Measurements from ENCODE around the gene KSR2. TPM values are rescaled to one million over a fixed set of nuclear protein-coding genes. Genes with fewer than 3 reads are reported as not detected.

The KSR2 gene
- total and polyA plus RNA-seq, 2 of the 4 experiments (the other 2 are of a cell fraction): not detected

DNA sequence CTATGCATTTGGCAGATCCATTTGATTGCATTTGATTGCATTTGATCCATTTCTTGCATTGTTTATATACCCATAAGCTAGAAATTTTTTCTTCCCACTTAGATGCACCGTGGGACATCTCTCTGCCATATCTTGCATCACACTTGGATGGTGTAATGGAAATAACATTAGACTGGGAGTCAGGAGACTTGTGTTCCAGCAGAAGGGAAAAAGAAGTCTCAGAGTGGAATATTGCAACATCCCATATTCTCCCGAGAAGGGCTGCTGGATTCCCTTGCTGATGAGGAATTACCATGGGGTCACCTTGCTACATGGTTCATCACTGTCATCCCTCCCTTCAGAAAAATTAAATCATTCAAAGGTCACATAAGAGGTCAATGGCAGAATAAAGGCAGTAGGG lies 78.1 kb downstream of the KSR2 start:
- Histone ChIP-seq H2AFZ (replicated peaks; ENCODE audit: low read length, poor library complexity) (no peak overlapping the region), H3K23ac (ENCODE audit: low read depth, low read length) (no peak overlapping the region), H3K9me1 (ENCODE audit: insufficient read depth, low read length) (no peaks in the 10 kb centered on the region), H4K91ac (ENCODE audit: insufficient read depth, low read depth, low read length) (no peak overlapping the region), H4K20me1 (ENCODE audit: insufficient read depth, low read length) (no peaks in the 10 kb centered on the region), H3K56ac (ENCODE audit: extremely low read depth, insufficient read depth, low read length) (no peak overlapping the region), H3K4me2 (ENCODE audit: low read depth, low read length) (no peak overlapping the region), H3K14ac (replicated peaks; ENCODE audit: low read depth, low read length) (no peak overlapping the region), H4K8ac (ENCODE audit: low read depth in 2 of 2, low read length in 2 of 2) (no peak overlapping the region), H3K9ac (ENCODE audit: low read depth, low read length) (no peak overlapping the region), H2AK9ac (replicated peaks; ENCODE audit: low read depth, low read length, poor library complexity) (no peak overlapping the region), H3K9me3 (ENCODE audit: control insufficient read depth, insufficient read depth, low read length) (peaks cover 2% of the 10 kb centered on the region; the same call in 1 of the 2 replicates), H3K27ac (ENCODE audit: insufficient read depth, low read length) (no peak overlapping the region), H2BK120ac (ENCODE audit: low read depth, low read length) (no peak overlapping the region), H2BK5ac (ENCODE audit: low read depth, low read length, poor library complexity, severe bottlenecking) (no peak overlapping the region), H3K4me3 (ENCODE audit: insufficient read depth, low read depth, low read length) (no peak overlapping the region), H3K4me1 (ENCODE audit: control insufficient read depth, insufficient read depth, low read length) (no peaks in the 10 kb centered on the region), H3K18ac (ENCODE audit: low read depth, low read length) (no peak overlapping the region), H4K5ac (ENCODE audit: low read depth, low read length) (no peak overlapping the region), H2BK15ac (ENCODE audit: low read depth, low read length) (no peak overlapping the region), H2BK20ac (ENCODE audit: low read depth, low read length) (no peak overlapping the region), H2AK5ac (ENCODE audit: low read depth, low read length) (no peak overlapping the region), H3K79me1 (ENCODE audit: low read depth in 1 of 2, low read length in 2 of 2) (no peaks in the 10 kb centered on the region), H3K27me3 (ENCODE audit: control insufficient read depth, insufficient read depth, low read length) (no peaks in the 10 kb centered on the region), H3K4ac (ENCODE audit: low read depth, low read length) (no peak overlapping the region), H3K36me3 (ENCODE audit: control insufficient read depth, insufficient read depth, low read length) (no peaks in the 10 kb centered on the region)
- ChIA-PET CTCF (no interaction called here), POLR2A (ENCODE audit: unreplicated experiment) (no interaction called here)
- BruUV-seq (replicated peaks): no TSS peak
- DNase-seq (no peak), ATAC-seq (ENCODE audit: low read depth) (no peak)
- WGBS, 2 experiments (ENCODE audit: extremely low coverage in 2 of 2, insufficient read length in 1 of 2): no CpG with 5 or more reads among the region's 2 CpGs
- in situ Hi-C loops (cut with MboI; ENCODE audit: low sequenced_read_pairs): no loop called here
- dilution Hi-C loops (cut with HindIII; ENCODE audit: low sequenced_read_pairs, unreplicated experiment): no loop called here
- no peak for TF ChIP-seq RFX5 (IDR thresholded peaks at IDR 0.05; ENCODE audit: low read depth, low read length)
- no peak for TF ChIP-seq CHD1 (IDR thresholded peaks at IDR 0.05; ENCODE audit: low read depth, low read length)
- TF ChIP-seq, protein P1, sequence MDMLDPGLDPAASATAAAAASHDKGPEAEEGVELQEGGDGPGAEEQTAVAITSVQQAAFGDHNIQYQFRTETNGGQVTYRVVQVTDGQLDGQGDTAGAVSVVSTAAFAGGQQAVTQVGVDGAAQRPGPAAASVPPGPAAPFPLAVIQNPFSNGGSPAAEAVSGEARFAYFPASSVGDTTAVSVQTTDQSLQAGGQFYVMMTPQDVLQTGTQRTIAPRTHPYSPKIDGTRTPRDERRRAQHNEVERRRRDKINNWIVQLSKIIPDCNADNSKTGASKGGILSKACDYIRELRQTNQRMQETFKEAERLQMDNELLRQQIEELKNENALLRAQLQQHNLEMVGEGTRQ (IDR thresholded peaks at IDR 0.05; ENCODE audit: low read depth, low read length): no peak
- TF ChIP-seq CEBPB (IDR thresholded peaks at IDR 0.05; ENCODE audit: low read depth, low read length): 0 out of 2 replicates have a peak, but pooled peaks have one; percentile 1
- TF ChIP-seq RCOR1 (IDR thresholded peaks at IDR 0.05; ENCODE audit: insufficient replicate concordance, low read length): no peak
- TF ChIP-seq, protein P2, sequence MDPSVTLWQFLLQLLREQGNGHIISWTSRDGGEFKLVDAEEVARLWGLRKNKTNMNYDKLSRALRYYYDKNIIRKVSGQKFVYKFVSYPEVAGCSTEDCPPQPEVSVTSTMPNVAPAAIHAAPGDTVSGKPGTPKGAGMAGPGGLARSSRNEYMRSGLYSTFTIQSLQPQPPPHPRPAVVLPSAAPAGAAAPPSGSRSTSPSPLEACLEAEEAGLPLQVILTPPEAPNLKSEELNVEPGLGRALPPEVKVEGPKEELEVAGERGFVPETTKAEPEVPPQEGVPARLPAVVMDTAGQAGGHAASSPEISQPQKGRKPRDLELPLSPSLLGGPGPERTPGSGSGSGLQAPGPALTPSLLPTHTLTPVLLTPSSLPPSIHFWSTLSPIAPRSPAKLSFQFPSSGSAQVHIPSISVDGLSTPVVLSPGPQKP (IDR thresholded peaks at IDR 0.05; ENCODE audit: borderline replicate concordance, low read depth, low read length): no peak
- TF ChIP-seq MXI1 (IDR thresholded peaks at IDR 0.05; ENCODE audit: borderline replicate concordance, low read depth, low read length): no peak
- intact Hi-C loops (cut with micrococcal nuclease): no loop called here

Data from IMR-90 (cell line).